ENCODE results near the gene GOLGA3.
"Not testable (repeated sequence)": the region's sequence is repeated elsewhere in the genome, so short reads cannot be mapped to it uniquely, and the experiment has no call there.

Gene GOLGA3

DNA sequence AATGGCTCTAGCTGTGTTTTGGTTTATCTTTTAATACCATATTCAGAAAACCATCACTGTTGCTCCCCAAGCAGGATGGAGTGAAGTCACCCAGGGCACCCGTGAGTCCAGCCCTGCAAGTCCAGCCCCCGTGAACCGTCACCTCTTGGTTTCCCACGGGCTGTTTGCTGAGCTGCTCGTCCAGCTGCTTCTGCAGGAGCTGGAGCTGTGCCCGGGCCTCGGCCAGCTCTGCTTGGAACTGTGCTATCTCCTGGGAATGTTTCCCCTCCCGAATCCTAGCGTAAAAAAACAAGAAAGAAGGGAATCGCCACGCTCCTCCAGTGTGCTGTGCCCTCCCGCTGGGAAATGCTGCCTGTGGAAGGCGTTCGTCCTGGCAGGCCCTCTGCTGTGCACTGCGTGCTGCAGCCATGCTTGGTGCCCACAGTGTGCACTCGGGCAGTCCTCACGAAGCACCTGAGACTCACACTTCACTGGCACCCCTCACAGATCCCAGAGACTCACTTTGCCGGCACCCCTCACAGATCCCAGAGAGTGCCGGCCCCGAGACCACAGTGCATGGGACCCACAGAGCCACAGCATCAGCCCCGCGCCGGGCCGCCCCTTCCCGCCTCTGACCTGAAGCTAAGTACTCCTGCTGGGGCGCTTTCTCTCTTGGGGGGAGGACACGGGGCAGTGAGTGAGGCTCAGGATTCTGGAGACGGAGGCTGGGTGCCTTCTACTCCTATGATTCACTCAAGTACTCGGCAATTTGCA, 51.7 kb downstream of the GOLGA3 start:
- DNase-seq (ENCODE audit: low read depth in 2 of 2): no peak

DNA sequence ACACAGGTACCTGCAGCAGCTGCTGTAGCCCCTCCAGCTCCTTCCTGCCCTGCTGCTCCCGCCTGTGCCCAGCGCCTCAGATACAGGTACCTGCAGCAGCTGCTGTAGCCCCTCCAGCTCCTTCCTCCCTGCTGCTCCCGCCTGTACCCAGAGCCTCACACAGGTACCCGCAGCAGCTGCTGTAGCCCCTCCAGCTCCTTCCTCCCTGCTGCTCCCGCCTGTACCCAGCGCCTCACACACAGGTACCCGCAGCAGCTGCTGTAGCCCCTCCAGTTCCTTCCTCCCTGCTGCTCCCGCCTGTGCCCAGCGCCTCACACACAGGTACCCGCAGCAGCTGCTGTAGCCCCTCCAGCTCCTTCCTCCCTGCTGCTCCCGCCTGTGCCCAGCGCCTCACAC, 52.4 kb downstream of the GOLGA3 start:
- DNase-seq (ENCODE audit: low read depth in 2 of 2): not testable (repeated sequence)

DNA sequence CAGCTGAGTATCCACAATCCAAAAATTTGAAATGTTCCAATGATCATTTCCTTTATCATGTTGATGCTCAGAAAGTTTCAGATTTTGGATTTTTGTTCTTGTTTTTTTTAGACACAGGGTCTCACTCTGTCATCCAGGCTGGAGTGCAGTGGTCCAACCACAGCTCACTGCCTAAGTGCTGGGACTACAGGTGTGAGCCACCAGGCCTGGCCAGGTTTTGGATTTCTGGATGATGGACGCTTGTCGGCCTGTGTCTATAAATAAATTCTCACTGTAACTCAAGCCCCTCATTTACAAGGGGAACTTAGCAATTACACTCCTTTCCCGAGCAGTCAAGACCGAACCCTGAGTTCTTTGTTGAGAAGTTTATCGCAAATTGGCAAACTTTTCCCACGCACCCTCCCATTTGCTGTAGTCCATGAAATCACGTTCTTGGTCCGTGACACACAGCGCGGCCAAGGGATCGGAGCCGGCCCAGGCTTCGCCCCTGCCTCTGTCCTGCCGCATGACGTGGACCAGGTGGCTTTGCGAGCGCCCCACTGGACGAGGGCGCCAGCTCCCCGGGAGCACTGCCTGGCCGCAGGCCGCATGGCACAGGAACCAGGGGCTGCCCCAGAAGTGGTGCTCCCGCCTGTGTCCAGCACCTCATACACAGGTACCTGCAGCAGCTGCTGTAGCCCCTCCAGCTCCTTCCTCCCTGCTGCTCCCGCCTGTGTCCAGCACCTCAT, 53.0 kb downstream of the GOLGA3 start:
- DNase-seq (ENCODE audit: low read depth in 2 of 2): no peak

DNA sequence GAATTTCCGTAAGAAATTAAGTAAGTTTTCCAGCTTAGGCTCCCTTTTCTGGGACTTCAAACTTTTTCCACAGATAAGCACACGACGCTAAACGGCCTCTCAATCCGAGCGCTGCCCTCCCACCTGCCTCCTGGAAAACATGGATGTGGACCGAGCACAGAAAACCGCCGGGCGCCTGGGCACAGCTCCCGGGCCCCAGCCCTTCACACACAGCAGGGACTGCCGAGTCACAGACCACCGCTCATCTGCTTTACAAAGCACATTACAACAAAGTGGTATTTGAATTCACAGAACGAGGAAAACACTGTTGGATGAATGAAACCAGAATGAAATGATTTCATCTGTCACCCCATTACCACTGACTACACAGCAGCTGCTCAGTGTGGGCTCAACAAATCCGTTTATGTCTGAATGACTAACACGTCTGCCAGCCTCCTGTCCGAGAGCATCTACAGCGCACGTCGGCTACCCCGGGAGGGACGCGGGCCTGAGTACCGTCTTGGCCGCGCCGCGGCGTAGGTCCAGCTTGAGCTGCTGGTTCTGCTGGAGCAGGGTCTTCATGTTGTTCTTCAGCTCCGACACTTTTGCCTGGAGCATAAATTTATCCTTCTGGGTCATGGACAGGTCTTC, 53.9 kb downstream of the GOLGA3 start:
- no peak for DNase-seq (ENCODE audit: low read depth in 2 of 2)

DNA sequence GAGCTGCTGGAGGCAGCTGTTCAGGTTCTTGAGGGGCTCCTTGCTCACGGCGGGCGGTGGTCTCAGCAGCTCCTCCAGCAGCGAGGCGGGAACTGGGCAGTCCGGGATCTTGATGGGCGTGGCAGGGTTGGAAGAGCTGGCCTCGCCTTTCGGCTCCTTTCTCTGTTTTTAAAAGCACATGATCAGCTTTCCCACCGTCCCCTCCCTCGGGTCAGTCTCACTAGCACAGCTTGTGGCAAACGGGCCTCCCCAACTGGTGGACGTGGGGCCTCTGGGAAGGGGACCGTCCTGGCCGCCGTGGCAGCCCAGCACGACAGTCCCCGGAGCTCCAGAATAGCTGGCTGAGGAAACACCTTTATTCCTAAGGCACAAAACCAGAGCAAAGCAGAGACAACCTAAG, 54.5 kb downstream of the GOLGA3 start:
- DNase-seq (ENCODE audit: low read depth in 2 of 2): no peak

DNA sequence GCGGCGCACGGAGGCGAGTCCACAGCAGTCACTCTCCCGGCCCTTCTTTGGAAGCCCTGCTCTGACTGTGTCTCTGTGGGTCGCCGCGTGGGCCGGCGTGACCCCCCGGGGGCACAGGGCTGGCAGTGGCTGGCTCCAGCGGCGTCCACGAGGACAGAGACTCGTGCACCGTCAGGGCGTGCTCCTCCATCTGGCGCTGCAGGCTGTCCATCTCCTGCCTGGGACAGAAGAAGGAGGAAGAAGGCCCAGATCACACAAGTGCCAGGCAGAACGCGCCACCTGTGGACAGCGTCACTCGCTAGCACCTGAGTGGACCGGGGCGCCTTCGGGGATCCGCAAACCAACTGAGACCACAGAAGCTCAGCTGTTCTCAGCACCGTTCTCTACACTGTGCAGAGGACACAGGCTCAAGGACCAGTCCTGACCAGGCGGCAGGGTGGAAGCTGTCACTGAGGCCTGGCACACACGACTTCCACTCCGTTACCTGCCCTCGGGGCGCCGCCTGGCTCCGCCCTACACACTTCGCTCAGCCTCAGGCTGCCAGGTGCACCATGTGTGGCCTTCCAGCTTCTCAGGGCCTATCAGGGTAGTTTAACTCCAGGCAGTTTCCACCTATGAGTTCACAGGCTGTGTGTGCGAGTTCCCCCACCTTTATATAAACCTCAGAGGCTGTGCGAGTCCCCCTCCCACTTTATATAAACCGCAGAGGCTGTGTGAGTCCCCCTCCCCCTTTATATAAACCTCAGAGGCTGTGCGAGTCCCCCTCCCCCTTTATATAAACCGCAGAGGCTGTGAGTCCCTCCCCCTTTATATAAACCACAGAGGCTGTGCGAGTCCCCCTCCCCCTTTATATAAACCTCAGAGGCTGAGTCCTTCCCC, 55.4 kb downstream of the GOLGA3 start:
- no peak for DNase-seq (ENCODE audit: low read depth in 2 of 2)

DNA sequence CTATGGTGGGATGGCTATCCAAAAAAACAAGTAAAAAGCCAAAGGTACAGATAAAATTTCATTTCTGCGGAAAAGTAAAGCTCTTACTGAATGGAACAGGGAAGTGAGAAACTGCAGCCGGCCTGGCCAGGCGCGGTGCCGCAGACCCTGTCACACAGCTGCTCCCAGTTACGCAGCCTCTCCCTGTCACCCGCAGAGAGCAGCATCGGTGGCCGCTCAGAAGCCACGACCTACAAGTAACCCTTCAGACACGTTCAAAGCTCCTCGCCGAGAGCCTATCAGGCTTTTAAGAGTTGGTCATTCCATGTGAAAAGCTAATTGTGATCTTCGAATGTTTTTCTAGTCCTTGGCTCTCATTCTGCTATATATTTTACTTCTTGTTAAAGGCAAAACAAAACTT, 56.1 kb downstream of the GOLGA3 start:
- DNase-seq (ENCODE audit: low read depth in 2 of 2): no peak

DNA sequence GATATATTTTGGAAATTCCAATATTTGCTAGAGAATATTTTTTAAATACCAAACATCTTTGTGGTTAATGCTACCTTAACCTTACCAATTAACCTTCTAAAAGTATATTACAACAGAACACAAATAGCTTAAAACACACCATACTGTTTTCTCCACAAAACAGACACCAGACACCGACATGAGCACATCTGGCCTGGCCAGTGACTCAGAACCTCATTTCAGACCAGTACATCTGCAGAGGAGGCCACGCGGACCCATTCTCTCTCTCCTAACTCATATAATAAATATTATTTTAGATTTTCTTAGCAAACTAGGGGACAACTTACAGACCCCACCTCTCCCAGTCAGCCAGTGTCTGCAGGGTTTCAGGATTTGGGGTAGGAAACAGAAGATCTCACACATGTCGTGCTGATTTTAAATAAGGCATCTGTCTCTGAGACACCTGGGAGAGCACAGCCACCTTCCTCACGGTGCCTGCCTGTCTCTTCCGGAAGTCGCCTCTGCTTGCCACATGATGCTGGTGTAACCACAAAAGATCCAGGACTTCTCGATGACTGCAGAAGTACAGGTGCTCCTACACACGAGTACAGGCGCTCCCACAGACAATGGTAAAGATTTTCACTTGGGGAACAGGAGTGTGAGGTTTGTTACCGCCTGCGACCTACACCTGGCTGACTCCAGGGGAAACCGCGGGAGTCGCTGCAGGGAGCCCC, 57.4 kb downstream of the GOLGA3 start:
- no peak for DNase-seq (ENCODE audit: low read depth in 2 of 2)

DNA sequence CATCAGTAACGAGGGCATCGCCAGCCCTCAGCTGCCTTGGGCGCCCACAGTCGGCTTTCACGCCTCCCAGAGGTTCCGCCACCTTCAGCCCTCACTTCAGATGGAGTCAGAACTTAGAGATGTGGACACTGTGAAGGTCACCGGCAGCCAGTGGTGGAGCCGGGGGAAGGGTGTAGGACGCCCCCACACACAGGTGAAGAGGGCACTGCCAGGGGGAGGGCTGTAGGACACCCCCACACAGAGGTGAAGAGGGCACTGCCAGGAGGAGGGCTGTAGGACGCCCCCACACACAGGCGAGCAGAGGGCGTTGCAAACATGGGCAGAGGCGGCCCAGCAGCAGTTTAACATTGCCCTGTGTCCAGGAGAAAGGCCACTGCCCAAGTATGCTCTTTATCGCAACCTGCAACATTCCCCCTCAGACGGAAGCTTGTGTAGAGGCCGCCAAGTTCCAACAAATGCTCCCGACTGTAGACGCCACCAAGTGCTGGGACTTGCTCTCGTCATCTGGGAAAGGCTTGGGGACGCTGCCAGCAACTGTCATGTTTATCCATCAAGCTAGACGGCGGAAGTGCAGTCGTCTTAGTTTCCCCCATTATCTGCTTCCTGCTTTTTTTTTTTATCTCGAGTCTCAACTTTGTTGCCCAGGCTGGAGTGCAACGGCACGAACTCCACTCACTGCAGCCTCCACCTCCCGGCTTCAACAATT, 62.1 kb downstream of the GOLGA3 start:
- no peak for DNase-seq (ENCODE audit: low read depth in 2 of 2)

DNA sequence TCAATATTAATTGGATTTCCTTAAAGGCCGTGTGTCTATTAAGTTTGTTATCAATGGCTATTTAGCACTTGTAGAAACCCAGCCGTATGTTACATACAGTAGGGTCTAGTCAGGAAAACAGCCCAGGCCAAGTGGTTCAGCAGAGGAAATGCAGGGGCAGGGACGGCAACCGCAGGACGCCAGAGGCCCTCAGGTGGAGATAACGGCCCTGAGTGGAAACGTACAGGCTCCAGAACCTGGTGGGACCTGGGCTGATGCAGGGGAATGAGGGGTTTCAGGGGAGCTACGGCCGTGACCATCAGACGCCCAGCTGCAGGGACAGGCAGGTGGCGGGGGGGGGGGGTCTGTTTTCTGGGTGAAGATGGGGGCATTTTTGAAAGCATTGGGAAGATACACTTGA, 63.3 kb downstream of the GOLGA3 start:
- no peak for DNase-seq (ENCODE audit: low read depth in 2 of 2)

DNA sequence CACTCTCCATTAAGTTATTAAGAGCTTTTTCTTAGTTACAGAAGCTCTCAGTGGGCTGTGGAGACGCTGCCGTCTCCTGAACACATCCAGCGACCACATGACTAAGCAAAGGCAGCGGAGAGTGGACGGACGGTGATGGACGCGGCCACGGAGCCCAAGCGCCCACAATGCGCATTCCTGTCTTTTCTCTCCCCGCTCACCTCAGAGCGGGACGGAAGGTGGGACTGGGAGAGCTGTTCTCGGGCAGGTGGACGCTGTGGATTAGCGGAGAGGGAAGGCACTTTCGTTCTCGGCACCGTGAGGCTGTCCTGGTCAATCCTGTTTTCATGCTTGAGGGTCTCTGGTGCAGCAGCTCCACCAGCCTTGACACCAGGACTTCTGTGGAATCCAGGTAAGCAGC, 64.4 kb downstream of the GOLGA3 start:
- no peak for DNase-seq (ENCODE audit: low read depth in 2 of 2)

DNA sequence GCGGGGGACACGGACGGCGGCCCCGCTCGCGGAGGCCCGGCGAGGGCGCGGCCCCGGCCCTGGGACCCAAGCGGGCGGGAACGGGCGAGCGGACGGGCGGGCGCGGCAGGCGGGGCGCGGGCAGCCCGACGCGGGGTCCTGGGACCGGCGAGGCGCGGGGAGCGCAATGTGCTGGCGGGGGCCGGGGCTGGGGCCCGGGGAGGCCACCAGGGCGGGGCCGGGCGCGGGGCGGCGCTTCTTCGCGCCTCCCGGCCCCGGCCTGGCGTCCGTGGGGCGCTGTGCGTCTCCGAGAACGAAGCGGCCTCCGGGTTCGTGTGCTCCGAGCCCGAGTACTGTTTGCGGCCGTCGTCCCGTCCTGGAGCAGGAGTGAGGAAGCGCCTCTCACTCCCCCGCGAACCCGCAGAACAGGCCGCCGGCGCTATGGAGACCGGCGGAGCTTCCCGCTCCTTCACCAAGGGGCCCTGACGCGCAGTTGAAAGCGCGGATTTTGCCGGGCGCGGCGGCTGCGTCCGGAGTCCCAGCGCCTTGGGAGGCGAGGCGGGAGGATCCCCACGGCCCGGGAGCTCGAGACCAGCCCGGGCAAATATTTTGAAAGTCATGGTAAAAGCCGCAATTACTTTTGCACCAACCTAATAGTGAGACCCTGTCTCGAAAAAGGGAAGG, 66.6 kb downstream of the GOLGA3 start:
- peak; percentile 80 for DNase-seq (ENCODE audit: low read depth in 2 of 2)

DNA sequence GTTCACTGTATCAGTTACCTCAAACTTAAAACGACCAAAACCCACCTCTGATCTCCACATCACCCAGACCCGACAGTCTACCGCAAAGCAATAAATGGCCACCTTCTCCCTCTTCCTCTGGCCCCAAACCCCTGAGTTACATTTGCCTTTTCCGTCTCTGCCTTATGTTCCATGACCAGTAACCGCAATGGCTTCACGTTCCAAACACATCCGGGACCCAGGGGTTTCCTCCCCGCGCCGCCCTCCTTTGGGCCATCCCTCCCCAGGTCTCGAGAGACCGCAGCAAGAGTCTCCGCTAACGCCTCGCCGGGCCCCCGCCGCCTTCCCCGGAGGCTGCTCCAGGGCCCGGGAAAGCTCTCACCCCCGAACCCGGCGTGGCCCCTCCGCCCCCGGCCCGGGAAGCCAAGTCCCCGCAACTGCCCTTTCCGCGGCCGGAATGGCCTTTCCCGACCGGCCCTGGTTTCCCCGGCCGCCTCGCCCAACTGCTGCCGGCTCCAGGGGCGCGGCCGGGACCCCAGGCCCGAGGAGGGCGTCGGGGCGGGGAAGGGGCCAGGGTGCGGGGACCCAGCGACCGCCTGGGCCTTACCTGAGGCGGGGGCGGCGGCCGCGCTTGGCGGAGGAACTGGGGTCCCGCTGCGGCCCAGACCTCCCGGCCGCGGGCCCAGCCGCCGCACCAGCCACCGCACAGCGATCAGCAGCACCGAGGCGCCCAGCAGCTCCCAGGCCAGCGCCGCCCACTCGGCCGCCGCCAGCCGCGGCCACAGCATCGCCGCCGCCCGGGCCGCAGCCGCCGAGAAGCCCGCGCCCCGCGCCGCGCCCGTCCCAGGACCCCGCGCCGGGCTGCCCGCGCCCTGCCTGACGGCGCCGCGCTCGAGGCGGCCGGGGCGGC, 67.4 kb downstream of the GOLGA3 start, which contains the start of gene ANKLE2:
ANKLE2 (minus strand) TSS at position 801 of the 889 bp plus-strand sequence; CDS start at position 767, 34 bp downstream.
- peak in 1 of 2 experiments; percentile 20 for DNase-seq (ENCODE audit: low read depth in 2 of 2)

DNA sequence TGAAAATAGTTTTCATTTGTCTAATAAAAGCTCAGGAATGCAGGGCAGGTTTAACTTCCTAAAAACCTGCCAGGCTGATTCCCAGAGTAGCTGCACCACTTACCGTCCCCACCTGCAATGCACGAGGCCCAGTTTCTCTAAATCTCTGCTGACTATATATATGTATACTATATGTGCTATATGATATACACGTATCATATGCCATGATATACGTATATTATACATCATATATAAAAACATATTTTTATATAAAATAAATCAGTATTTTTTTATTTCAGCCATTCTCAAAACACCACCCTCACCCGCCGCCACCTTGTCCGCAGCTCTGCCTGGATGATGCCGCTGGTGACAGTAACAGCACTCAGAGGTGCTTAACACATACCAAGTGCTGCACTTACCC, 69.3 kb downstream of the GOLGA3 start:
- no peak for DNase-seq (ENCODE audit: low read depth in 2 of 2)

DNA sequence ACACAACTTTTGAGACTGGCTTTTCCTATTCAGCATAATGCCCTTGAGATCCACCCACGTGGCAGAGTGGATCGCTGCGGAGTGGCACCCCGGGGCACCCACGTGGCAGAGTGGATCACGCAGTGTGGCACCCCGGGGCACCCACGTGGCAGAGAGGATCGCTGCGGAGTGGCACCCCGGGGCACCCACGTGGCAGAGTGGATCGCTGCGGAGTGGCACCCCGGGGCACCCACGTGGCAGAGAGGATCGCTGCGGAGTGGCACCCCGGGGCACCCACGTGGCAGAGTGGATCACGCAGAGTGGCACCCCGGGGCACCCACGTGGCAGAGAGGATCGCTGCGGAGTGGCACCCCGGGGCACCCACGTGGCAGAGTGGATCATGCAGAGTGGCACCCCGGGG, 69.8 kb downstream of the GOLGA3 start:
- not testable (repeated sequence) for DNase-seq (ENCODE audit: low read depth in 2 of 2)

DNA sequence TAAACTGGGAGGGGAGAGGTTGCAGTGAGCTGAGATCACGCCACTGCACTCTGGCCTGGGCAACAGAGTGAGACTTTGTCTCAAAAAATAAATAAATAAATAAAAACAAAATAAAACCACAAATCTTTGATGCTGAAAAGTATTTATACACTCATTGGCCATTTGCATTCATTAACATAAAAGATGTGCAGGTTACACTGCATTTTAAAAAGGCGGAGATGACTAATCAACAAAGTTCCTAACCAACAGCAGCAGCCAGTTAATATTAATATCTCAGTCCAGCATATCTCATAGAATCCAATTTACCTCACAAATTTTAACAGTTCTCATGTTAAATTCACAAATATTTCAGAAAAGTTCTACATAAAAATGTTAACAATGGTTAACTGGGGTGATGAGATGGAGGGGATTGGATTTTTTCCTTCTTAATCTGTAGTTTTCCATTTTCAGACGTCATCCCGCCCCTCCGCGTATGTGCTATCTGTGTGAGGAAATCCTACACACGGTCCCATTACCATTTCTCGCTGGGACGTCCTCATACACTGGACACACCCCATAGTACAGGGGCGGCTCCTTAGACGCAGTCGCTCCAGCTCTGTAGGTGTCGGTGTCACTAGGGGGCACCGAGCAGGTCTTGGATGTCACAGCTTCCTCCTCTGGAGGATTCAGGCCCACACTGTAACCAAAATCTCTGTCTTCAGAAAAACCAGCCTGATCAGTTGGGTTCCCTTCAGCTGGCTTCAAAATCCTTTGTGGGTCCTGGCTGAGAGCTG, 74.3 kb downstream of the GOLGA3 start:
- no peak for DNase-seq (ENCODE audit: low read depth in 2 of 2)

DNA sequence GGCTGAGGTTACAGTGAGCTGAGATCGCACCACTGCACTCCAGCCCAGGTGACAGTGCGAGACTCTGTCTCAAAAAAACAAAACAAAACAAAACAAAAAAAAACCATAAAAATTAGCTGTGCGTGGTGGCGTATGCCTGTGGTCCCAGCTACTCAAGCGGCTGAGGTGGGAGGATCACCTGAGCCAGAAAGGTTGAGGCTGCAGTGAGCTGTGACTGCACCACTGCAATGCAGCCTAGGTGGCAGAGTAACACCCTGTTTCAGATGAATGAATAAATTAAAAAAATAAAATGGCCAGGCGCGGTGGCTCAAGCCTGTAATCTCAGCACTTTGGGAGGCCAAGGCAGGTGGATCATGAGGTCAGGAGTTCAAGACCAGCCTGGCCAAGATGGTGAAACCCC, 75.0 kb downstream of the GOLGA3 start:
- not testable (repeated sequence) for DNase-seq (ENCODE audit: low read depth in 2 of 2)

DNA sequence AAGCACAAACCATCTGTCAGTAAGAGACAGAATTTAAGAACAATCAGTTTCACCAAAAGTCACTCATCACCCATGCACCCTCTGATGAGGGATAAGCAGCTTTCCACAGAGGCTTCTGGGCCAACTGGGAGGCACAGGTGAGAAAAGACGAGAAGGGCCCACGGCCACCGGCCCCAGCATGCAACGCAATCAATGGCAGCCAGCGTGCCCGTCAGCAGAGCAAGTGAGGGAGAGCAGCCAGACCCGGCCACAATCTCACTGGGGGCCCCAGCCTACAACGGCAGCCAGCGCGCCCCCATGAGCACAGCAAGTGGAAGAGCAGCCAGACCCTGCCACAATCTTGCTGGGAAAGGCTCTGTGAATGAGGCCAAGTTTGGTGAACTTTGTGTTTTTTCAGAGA, 80.3 kb downstream of the GOLGA3 start:
- DNase-seq (ENCODE audit: low read depth in 2 of 2): no peak

Measured in fibroblast of skin of left quadriceps (primary cell).